ENCODE results near the gene SETD5.

SETD5 gene

GRCh38 chr3:9390265-9390888, 7.0 kb upstream of the SETD5 start:
- no peak for DNase-seq

GRCh38 chr3:9392041-9392440, 5.4 kb upstream of the SETD5 start:
- no peak for DNase-seq

DNA sequence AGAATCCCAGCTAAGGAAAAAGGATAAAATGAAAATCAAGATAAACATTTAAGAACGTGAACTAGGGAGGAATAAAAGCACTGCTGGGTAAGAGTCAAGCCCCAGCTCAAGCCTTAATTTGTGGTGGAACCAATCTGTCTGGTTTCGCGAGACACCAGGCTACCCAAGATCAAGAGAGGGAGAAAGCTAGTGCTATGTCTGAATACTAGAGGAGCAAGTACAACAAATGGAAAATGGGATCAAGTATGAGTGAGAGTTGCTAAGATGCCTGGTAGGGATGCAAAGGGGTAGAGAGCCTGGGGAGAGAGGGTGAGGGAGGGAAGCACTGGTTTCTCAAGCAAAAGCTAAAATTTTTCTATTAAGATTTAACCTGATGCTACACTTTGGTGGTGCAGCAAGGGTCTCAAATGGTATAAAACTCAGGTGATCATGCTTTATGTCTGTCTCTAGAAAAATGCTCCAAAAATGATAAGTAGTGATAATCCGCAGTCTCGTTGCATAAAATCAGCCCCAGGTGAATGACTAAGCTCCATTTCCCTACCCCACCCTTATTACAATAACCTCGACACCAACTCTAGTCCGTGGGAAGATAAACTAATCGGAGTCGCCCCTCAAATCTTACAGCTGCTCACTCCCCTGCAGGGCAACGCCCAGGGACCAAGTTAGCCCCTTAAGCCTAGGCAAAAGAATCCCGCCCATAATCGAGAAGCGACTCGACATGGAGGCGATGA, 1.7 kb upstream of the SETD5 start:
- DNase-seq: no peak

DNA sequence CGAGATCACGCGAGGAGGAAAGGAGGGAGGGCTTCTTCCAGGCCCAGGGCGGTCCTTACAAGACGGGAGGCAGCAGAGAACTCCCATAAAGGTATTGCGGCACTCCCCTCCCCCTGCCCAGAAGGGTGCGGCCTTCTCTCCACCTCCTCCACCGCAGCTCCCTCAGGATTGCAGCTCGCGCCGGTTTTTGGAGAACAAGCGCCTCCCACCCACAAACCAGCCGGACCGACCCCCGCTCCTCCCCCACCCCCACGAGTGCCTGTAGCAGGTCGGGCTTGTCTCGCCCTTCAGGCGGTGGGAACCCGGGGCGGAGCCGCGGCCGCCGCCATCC, 1.1 kb upstream of the SETD5 start:
- peak; percentile 97 for DNase-seq

GRCh38 chr3:9396632-9397331, 633 bp upstream of the SETD5 start:
- DNase-seq: peak; percentile 99

GRCh38 chr3:9397906-9398699, 688 bp downstream of the SETD5 start:
- DNase-seq: peak; percentile 77

DNA sequence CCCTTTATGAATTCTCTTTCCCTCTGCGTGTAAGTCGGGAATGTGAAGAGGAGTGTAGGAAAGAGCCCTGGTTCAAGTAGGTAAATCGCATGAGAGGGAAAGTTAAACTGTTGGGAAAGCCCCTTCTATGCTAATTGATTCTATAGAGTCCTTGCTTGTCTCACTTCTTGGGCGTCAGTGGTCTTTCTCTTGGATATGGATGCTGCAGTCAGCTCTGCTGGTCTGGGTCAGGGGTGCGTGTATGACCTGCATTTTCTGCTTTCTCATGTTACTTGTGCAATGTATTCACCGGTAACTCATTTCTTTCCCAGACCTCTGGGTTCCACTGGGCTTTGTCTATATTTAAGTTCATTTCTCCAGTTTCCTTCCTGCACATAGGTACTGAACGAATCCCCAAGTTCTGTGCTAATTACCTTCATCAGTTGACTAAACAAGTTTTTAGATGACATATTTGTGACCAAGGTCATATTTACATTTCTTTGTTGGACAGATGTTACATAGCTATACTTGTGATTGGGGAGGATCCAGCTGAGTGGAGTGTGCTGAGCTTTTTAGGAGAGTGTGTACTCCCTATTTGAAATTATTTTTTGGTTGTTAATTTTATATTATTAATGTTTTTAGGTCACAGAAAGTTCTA, 1.4 kb downstream of the SETD5 start:
- peak; percentile 69 for DNase-seq

- DNase-seq: no peak
Measured at GRCh38 chr3:9399337-9399703, 1.9 kb downstream of the SETD5 start.

GRCh38 chr3:9399746-9400145, 2.3 kb downstream of the SETD5 start:
- peak; percentile 74 for DNase-seq

DNA sequence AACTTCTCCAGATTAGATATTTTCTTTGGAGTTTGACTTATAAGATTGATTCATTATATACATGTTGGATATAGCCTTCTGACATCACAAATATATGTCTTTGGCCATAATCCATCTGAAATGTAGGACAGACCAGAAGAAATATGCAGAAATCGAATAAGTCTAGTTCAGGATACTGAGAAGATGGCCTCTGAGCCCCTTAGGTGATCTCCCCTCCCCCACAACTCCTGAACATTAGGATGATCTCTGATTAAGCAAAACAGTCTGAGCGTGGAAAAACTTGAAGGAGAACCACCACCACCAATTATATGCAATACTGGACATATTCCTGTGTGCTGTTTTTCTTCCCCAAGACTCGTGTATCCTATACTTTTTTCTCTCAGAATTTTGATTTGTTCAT, 3.2 kb downstream of the SETD5 start:
- DNase-seq: peak; percentile 40

DNA sequence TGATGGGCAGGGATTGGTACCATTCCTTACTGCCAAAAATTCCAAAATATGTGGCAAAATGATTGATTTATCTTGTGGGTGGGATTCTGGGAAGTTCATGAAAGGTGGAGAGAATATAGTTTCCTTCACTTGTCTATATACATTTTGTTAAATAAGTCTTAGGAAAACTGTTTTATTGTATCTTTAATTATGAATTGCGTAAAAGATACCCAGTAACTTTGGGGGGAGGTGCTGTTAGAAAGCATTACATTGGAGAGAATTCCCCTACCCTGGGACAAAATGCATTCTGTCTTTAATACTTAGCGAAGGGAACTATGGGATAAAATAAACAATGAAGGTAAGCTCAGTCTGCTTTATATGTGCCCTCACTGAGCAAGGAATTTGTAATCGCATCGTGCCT, 4.6 kb downstream of the SETD5 start:
- no peak for DNase-seq

- peak; percentile 58 for DNase-seq
Measured at GRCh38 chr3:9402410-9403228, 5.2 kb downstream of the SETD5 start.

GRCh38 chr3:9403463-9403862, 6.0 kb downstream of the SETD5 start:
- no peak for DNase-seq

GRCh38 chr3:9404680-9405079, 7.3 kb downstream of the SETD5 start:
- DNase-seq: peak; percentile 62

GRCh38 chr3:9405756-9406155, 8.3 kb downstream of the SETD5 start:
- DNase-seq: no peak

GRCh38 chr3:9406856-9407626, 9.6 kb downstream of the SETD5 start:
- no peak for DNase-seq

GRCh38 chr3:9408061-9408460, 10.6 kb downstream of the SETD5 start:
- no peak for DNase-seq

- DNase-seq: no peak
Measured at GRCh38 chr3:9408546-9408945, 11.1 kb downstream of the SETD5 start.

- DNase-seq: peak; percentile 43
Measured at GRCh38 chr3:9409981-9410854, 12.8 kb downstream of the SETD5 start.

GRCh38 chr3:9411302-9411701, 13.9 kb downstream of the SETD5 start:
- no peak for DNase-seq

Data from hematopoietic multipotent progenitor cell treated with erythropoietin and hydrocortisone succinate and interleukin-3 and kit ligand, for 6 days (in vitro differentiated cells).